ENCODE data around the gene SON.
"Not testable (repeated sequence)": the region's sequence is repeated elsewhere in the genome, so short reads cannot be mapped to it uniquely, and the experiment has no call there.

Gene SON

DNA sequence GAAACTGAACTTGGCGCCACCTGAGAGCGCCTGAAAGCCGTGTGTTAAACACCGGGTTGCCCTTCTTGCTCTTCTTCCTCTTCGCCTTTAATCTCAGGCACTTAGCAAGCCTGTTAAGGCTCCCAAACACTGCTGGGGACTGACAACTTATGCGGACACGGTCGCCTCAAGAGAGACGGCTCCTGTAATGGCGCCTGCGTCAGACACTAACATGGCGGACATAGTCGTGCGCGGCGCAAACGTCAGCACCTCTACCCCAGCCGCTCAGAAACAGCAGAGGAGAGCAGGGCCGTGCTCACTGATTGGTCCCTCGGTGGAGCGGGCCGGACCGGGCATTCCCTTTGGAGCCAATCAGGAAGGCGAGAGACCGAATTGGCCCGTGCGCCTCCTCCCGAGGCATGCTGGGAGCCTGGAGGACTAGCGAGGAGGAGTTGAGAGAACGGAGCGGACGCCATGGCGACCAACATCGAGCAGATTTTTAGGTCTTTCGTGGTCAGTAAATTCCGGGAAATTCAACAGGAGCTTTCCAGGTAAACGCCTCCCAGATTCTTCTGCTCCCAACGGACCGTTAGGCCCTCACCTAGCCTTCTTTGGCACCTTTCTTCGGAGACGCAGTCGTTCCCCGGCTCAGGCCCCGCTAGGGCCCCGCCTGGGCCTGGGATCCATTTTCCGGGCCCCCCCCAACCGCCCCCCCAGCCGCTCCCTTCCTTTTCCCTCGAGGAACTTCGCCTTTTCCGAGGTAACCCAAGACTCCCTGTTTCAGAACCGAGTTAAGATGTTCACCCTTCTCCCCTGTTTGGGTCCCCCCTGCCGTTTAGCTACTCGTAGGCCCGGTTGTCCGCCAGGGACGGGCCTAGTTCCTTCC lies at the start of gene SON:
TSS of gene SON (plus strand) at position 399 of the 865 bp plus-strand sequence. CDS start at position 454, 55 bp downstream.
- DNase-seq (ENCODE audit: low read depth), result peak; percentile 99

DNA sequence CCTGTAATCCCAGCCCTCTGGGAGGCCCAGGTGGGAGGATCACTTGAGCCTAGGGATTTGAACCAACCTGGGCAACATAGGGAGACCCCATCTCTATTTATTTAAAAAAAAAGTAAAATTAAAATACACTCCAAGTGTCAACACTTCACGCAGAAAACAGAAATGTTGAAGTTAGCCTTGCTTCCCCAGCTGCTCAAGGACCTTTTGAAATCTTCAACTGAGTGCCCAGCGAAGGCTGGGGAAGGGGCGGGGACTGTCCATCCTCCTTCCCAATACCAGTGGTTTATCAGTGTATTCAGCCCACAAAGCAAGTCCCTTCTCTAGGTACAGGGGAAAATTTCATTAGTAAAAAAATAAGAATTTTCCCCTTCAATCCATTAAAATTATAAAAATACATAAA lies 49.1 kb upstream of the SON start:
- DNase-seq (ENCODE audit: low read depth), result no peak

DNA sequence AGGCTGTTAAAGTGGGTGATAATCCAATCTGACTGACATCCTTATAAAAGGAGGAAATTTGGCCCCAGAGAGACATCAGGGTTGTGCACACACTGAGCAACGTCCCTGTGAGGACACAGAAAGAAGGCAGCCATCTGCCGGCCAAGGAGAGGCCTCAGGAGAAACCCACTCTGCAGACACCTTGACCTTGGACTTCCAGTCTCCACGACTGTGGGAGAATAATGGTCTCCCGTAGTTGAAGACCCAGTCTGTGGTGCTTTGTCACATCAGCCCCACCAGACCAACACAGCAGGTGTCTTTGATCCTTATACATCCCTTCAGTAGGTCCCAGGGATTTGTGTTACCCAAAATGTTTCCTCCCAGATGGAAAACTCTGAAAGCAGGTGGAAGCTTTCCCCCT lies 47.1 kb upstream of the SON start:
- no peak for DNase-seq (ENCODE audit: low read depth)

DNA sequence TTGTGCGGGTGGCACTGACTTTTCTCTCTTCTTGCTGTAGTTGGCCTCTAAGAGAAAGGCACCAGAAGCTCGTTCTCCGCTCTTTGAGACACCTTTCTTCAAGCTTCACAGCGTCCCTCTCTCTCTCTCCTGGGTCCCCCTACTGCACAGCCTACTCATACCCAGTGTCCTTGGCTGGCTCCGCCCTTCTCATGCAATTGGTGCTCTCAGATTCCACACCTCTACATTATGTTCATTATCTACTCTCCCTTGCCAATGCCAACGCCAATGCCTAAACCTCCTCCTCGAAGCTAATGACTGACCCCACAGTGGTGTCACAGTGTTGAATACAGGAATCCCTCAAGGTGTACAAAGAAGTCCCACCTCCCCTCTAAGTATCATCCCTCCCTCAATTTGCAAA lies 46.5 kb upstream of the SON start:
- no peak for DNase-seq (ENCODE audit: low read depth)

- DNase-seq (ENCODE audit: low read depth), result no peak
Observed at GRCh38 chr21:33505833-33506232, 37.0 kb upstream of the SON start.

GRCh38 chr21:33507003-33507402 lies 35.8 kb upstream of the SON start:
- DNase-seq (ENCODE audit: low read depth), result not testable (repeated sequence)

DNA sequence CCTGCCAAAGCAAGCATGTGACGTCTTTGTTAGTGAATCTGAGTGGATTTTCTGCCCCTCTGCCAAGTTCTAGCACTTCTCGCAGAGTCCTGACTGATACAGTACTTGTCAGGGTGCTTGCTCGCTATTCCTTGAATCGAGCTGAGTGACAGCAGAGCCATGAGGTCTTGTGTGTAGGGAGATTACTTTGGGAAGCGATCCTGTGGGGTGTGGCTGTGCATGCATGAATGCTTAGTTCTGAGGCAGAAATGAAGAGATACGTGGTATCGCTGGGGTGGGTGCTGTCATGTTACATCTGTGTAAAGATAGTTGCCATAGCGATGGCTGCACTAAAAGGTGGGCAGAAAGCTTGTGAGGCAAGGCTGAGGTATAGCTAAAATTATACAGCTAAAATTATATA lies 32.0 kb upstream of the SON start:
- DNase-seq (ENCODE audit: low read depth), result no peak

DNA sequence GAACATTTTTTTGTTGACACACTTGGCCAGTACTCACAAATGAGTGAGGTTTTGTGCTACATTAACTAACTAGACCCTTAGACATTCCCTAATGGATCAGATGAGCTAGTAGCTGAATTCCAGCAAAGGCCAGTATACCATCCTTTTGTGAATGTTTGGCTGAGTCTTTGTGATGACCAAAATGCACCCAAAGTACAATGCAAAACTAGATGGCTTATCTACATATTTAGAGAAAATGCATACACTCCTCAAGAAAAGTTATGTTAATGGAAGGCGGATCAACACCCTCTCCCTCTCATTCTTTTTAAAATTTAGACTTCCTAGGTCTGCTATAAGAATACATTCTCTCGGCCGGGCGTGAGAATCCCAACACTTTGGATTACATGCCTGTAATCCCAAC lies 31.2 kb upstream of the SON start:
- no peak for DNase-seq (ENCODE audit: low read depth)

- DNase-seq (ENCODE audit: low read depth), result no peak
Observed at GRCh38 chr21:33512481-33512880, 30.4 kb upstream of the SON start.

DNA sequence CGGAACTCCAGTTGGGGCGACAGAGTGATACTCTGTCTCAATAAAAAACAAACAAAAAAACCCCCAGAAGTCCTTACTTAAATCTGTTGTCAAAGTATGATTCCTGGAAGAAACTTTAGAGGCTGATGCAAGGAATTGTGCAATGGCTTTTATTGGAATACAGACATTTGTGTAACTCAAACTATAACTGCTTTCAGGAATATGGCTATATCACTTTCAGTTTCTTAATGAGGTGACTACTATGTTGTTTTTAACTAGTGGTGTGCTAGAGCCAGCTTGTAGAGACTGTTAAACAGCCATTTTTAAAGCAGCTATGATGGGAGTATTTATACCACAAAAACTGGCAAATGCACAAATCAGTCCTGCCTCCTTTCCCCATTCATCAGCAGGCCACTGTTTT lies 28.6 kb upstream of the SON start:
- peak; percentile 23 for DNase-seq (ENCODE audit: low read depth)

GRCh38 chr21:33518899-33519298 lies 23.9 kb upstream of the SON start:
- DNase-seq (ENCODE audit: low read depth), result no peak

DNA sequence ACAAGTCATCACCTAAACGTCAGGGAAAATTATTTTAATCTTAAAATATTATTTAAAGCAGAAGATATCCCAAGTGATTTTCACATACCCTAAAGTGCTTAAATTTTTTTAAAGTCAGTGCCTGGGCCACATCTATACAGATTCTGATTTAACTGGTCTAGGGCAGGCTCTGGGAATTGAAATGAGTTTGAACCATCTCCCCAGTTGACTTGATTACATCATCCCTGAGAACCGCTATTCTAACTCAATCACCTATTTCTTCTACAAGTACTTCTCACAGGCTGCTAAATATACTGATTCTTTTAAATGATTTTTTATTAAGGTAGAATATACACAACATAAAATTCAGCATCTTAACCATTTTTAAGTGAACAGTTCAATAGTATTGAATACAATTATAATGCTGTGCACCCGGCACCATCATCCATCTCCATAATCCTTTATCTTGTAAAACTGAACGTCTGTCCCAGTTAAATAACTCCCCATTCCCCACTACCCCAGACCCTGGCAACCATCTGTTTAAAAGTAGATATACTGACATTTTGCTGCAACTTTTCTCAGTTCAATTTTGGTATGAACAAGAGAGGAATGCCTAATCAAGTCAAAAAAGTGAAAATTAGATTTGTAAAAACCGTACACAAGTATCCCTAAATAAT lies 20.4 kb upstream of the SON start:
- DNase-seq (ENCODE audit: low read depth), result no peak

DNA sequence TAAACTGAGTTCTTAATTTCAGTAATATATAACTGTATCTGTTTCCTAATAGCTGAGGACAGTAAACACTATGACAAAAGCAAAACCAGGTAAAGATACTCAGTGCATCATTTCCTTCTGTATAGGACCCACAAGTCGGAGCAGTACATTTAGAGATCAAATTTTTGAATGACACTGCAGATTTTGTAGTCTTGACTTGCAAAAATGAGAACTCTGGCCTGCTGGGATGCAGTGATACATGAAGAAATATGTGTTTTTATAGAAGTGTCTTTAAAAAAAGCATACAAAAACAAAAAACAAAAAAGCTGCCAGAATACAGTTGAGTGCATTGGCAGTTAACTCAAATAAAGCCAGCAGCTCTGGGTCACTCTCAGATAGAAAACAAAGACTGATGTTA lies 19.9 kb upstream of the SON start:
- no peak for DNase-seq (ENCODE audit: low read depth)

DNA sequence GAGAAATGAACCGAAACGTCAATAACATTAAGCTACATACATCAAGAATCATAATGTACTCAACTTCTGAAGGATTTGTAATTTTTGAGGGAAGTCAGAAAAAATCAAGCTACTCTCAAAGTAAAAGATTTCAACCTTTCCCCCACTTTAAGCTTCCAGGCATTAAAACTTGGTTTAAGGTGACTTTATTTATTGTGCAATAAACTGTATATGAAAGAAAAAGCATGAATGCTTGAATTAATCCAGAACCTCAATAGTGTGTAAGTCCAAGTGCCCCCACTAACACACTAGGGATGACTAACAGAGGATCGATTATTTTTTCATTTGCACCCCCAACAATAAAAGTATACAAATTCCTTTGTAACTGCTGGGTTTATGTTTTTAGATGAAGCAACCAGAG lies 11.8 kb upstream of the SON start:
- DNase-seq (ENCODE audit: low read depth), result no peak

DNA sequence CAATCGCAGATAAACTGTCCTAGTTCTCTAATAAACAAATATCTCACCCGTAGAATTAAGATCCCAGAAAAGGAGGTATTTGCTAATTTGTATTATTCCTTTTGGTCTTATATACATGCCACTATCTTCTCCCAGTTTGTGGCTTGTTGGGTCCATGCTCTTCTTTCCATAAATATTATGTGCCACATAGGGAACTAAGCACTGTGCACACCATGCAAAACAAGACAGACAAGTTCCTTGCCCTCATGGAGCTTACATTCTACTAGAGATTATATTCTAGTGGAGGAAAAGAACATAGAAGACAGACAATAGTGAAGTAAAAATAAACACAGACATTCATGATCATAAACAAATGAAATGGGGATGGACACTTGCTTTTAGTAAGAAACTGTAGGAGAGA lies 5.6 kb upstream of the SON start:
- no peak for DNase-seq (ENCODE audit: low read depth)

DNA sequence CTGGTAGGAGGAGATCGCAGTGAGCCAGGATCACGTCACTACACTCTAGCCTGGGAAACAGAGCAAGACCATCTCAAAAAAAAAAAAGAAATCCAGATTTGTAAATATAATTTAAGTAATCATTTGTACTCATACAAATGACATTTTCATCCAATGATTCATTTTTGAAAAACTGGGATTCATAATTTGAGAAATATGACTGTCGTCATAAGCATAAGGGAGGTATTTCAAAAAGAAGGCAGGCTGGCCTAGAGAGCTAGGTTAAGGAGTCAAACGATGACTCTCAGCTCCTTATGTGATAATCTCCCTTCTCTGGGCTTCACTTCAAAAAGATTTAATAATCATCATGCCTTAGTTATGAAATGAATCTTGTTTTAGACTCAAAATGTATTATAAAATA lies 3.2 kb upstream of the SON start:
- DNase-seq (ENCODE audit: low read depth), result no peak

DNA sequence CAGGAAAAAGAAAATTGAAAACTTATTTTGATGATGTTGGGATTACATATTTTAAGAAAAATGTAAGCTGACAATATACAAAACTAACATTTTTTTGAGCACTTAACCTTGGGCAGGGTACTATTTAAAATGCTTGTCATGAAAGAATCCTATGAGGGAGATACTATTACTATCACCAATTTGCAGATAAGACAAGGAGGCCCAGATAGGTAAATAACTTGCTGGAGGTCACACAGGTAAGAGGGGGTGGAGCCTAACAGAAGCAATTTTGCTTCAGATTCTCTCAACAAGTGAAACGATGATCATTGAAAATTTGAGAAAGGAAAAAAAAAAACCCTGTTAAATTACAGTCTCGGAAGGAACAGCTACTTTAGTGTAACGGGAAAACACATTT lies 2.1 kb upstream of the SON start:
- DNase-seq (ENCODE audit: low read depth), result no peak

DNA sequence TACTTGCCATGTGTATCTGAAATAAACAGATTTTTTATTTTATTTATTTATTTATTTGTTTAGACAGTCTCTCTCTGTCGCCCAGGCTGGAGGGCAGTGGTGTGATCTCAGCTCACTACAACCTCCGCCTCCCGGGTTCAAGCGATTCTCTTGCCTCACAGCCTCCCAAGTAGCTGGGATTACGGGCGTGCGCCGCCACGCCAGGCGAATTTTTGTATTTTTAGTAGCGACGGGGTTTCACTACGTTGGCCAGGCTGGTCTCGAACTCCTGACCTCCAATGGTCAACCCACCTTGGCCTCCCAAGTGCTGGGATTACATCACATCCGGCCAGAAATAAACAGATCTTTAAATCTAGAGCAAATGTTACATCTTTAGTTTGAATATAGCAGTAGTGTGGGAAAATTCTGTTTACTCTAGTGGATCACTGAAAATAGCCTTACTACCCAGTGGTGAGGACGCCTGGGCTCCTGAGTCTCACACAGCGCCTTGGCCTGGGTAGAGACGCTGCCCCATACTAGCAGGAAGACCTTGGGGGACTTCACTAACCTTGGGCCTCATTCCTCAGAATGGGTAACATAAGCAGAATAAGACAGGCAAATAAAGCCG lies 1.6 kb upstream of the SON start:
- DNase-seq (ENCODE audit: low read depth), result no peak

DNA sequence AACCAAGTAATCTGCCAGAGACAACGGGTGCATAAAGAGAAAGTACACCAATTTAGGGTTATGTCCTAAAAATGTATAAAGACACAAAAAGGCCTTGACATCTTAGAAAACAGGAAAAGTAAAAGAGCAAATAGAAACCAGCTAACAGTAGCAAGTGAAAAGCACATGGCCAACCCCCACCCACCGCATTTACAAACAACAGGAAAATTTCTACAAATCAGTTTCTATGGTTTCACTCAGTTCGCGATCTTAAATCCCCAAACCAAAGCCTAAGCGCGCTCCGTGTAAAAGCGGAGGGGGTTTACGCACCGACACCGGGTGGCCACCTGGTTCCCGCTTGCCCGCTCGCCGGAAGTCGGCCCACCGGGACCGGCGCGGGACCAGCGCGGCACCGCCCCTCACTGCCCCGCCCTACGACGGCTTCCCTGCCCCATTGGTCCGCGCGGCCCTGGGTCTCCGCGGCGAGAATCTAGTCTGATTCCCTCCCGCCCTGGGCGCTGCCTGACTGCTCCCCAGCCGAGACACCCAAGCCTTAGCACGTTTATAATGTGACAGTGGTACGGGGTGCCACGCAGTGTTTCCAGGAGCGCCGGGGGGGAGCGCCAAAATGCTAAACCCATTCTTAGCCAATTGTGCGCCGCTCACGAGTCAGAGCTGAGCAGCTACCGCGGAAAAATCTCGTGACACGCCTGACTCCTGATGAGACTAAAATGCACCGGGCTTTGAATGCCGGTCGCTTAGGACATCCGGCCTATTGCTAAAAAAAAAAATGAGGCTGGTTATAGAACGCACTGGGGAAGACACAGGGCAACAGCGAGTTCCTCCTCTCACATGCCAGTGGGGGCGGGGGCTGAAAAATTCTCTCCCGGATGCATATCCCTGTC lies 840 bp upstream of the SON start, which contains the start of gene GART:
TSS of gene GART (minus strand) at position 362 of the 884 bp plus-strand sequence. CDS start 2,802 bp downstream, outside the sequence.
- DNase-seq (ENCODE audit: low read depth), result peak; percentile 60

DNA sequence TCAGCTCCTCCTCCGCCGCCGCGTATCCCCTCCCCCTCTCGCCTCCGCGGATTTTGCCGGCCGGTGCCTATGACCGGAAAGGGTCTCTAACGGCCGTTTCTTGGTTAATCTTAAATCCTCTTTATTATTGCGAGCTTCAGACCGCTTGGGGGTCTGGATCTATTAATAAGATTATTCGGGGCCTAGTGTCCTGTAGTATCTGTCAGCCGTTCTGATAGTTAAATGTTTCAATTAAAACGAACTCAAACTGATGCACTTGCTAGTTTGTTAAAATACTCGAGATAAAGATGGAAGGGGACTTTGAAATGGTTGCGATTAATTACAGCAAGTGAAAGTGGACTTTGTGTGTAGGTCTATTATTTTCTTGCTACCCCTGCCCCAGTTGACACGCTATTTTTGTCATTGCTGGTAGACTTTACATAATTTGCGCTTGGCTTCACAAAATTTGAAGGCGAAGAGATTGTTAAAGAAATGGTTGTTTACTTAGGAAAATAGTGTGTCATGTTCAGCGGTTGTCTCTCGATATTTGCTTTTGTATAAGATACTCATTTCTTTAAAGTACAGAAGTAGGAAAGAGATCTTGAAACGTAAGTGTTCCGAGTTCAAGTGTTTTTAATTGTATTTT lies 779 bp downstream of the SON start:
- DNase-seq (ENCODE audit: low read depth), result peak; percentile 40

DNA sequence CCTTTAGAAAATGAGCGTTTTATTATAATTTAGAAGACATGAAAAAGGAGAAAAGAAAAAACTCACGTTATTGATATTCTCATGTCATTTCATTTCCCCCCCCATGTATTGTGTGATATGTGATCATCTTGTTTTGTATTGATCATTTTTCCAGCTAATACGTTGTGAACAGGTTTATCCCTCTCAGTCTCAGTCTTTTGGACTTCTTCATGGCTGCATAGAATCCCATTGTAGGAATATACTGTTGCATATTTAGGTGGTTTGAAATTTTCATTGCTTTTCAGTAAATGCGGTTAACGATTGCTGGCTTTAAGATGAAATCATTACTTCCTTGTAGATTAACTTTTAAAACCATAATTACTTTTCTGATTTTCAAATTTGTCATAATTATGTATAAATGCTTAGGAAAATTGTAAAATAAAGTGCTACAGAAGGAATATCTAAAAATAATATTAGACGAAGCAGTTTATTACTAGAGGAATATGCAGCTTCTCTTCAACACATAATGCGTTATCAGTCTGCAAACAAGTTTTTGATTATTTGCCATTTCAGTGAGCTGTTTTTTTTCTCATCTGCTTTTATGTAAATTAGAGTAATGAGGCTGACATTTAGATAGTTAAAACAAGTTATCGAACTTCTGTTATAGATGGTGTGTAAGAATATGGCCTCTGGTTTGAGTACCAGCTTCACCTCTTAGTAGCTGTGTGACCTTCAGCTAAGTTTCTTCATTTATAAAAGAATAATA lies 1.8 kb downstream of the SON start:
- DNase-seq (ENCODE audit: low read depth), result no peak
